ENCODE measurements around the gene MIGA1.
"Not testable (repeated sequence)": the region's sequence is repeated elsewhere in the genome, so short reads cannot be mapped to it uniquely, and the experiment has no call there.

MIGA1 gene

DNA sequence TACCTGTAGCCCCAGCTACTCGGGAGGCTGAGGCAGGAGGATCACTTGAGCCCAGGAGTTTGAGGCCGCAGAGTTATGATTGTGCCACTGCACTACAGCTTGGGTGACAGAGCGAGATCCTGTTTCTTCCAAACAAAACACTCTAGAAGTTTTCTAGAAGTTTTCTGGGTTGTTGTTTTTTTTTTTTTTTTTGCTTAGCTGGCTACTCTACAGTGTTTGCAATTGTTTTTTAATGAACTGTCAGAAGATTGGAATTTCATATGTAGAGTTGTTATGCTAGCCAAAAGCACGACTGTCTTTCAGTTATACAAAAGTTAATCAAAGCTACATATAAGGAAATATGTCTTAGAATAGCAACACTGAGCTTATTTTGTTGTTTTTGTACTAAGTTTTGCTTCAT is 78.1 kb downstream of the MIGA1 start:
- no peak for DNase-seq

DNA sequence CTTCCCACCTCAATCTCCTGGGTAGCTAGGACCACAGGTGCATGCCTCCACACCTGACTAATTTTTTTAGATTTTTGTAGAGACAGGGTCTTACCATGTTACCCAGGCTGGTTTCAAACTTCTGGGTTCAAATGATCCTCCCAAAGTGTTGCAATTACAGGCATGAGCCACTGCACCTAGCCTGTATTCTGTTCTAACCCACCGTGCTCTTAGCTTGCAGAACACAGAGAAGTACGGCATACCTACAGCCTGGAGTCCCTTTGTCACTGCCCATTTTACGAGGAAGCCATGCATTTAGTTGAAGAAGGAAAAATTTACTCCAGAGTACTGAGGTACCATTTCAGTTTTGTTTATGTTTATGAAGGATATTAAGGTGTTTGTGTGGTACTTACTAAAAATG is 79.3 kb downstream of the MIGA1 start:
- no peak for DNase-seq

DNA sequence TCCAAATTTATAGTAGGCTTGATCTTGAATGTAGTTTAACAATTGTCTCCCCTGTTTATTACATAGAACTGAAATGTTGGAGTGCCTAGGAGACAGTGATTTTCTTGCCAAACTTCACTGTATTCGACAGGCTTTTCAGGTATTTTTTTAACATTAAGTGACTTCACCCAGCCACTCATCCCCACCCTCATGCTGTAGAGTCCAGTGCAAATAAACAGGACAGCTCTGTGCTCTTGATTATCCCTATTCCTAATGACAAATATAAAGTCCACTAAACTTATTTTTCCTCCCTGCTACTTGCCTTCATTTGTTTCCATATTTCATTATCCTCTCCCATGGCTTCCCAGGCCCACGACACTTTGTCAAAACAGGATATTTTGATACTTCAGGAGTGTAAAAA is 79.8 kb downstream of the MIGA1 start:
- no peak for DNase-seq

GRCh38 chr1:77866296-77866695 is 86.8 kb downstream of the MIGA1 start:
- DNase-seq = no peak

GRCh38 chr1:77872645-77873044 is 93.2 kb downstream of the MIGA1 start:
- DNase-seq = no peak

DNA sequence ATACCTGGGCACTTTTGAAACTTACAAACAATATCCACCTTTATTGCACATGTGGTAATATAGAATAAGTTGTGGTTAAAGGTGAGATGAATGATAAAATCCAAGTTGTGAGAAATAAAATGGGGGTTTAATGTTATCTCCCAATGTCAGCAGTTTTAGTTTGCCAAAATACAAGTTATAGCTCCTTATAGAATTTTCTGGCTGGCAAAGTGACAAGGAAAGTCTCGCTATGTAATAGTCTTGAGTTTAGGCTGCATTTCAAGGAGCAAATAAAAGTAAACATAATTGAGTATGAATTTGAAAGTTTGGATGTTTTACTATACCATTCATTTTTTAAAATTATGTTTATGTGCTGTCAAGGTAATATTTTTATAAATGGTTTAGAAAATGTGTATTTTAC is 94.0 kb downstream of the MIGA1 start:
- DNase-seq = no peak

- no peak for DNase-seq
Measured at GRCh38 chr1:77874804-77875445, 95.5 kb downstream of the MIGA1 start.

DNA sequence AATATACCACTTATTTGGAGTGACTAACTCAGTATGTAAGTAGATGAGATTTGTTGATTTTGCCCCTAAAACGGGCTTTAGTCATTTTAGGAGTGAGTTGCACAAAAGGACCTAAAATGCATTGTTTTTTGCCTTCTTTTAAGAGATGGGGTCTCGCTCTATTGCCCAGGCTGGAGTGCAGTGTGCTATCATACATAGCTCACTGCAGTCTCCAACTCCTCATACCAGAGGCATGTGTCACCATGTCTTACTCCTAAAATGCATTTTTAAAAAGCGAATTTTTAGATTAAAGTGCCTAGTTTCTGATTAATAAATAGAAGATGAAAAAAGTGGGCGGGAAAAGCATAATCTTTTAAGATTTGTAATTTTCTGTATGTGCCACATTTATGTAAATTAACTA is 97.4 kb downstream of the MIGA1 start:
- no peak for DNase-seq

DNA sequence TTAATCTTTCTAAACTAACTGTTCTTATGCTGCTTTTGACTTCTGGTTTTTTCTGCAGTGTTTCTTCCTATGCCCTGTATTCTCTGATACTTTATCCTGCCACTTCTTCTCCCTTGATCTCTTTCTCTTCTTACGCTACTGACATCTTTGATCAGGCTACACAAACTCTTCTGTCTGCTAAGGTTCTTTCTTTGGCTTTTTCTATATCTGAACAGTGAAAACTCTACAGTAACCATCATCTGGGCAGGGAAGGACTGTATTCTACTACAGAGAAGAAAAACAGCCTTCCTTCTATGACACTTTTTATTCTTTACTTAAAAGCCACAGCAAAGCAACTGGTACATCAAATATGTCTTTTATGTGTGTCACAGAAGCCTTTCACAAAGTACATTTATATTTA is 101.6 kb downstream of the MIGA1 start:
- DNase-seq = no peak

- DNase-seq = no peak
Measured at GRCh38 chr1:77882411-77882810, 103.0 kb downstream of the MIGA1 start.

- DNase-seq = peak in 1 of 2 donors; percentile 18
Measured at GRCh38 chr1:77888081-77888780, 108.8 kb downstream of the MIGA1 start, which contains the start of gene NEXN. NEXN (plus strand) TSS chr1:77888624; CDS start chr1:77916107, 27,483 bp downstream.

- peak; percentile 23 to 40 for DNase-seq
Measured at GRCh38 chr1:77888781-77889642, 109.6 kb downstream of the MIGA1 start.

GRCh38 chr1:77889671-77890070 is 110.2 kb downstream of the MIGA1 start:
- no peak for DNase-seq

DNA sequence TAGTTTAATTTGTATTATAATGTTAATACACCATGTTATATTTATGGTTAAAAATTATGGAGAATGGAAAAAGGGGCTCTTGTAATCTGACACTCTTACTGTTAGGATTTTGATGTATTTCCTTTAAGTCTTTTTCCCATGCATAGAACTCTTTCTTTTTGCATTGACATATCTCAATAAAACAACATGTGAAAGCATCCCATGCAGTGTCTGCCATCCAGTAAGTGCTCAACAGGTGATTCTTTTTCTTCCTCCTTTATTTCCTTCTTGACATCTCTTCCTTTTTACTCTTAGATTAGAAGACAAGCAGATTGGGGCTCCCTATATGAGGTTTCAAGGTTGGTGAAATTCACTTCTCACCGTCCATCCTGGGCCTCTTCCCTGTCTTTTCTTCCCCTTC is 111.8 kb downstream of the MIGA1 start:
- DNase-seq = no peak

- DNase-seq = no peak
Measured at GRCh38 chr1:77899647-77900320, 120.3 kb downstream of the MIGA1 start.

- DNase-seq = no peak
Measured at GRCh38 chr1:77900687-77901293, 121.3 kb downstream of the MIGA1 start.

GRCh38 chr1:77905603-77906002 is 126.2 kb downstream of the MIGA1 start:
- no peak for DNase-seq

GRCh38 chr1:77906019-77906545 is 126.6 kb downstream of the MIGA1 start:
- no peak for DNase-seq

GRCh38 chr1:77906624-77907023 is 127.2 kb downstream of the MIGA1 start:
- DNase-seq = no peak

- no peak for DNase-seq
Measured at GRCh38 chr1:77910116-77910515, 130.7 kb downstream of the MIGA1 start.

DNA sequence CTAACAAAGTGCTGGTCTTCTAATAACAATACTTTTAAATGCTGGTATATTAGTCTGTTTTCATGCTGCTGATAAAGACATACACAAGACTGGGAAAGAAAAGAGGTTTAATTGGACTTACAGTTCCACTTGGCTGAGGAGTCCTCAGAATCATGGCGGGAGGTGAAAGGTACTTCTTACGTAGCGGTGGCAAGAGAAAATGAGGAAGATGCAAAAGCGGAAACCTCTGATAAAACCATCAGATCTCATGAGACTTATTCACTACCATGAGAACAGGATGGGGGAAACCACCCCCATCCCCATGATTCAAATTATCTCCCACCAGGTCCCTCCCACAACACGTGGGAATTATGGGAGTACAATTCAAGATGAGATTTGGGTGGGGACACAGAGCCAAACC is 139.5 kb downstream of the MIGA1 start:
- not testable (repeated sequence) for DNase-seq

DNA sequence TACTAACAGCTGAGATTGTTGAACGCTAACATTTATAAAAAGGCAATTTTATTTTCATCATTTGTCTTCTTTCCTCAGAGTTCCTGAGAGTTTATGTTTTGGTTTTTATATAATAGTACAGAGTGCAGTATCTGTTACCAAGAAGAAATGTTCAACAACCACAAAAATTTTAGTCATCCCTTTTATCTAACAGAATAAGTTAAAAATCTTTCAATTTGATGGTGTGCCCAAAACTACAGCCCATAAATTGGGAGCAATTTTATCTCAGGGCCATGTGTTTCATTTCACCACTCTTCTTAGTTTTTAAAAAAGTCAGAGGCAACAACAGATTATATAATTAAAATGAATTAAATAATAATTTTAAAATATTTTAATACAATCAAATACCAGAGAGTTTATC is 146.1 kb downstream of the MIGA1 start:
- no peak for DNase-seq

All from stimulated activated CD4-positive, alpha-beta T cell treated with anti-CD3 and anti-CD28 coated beads, Interleukin-2, amount 100 ng/mL, for 24 hours (primary cell).